Measurements from ENCODE around the gene MAPK8.
"Not testable (repeated sequence)": the region's sequence is repeated elsewhere in the genome, so short reads cannot be mapped to it uniquely, and the experiment has no call there.

GRCh38 chr10:48421862-48422261 is 115.4 kb downstream of the MAPK8 start:
- TF ChIP-seq POLR2A, CTCF (IDR thresholded peaks at IDR 0.05): not testable (repeated sequence)
